Gastrocnemius medialis (tissue), 4 donors: Measurements from ENCODE around the gene RGS13. TPM values are rescaled to one million over a fixed set of nuclear protein-coding genes. Genes with fewer than 3 reads are reported as not detected.
"Not testable (repeated sequence)": the region's sequence is repeated elsewhere in the genome, so short reads cannot be mapped to it uniquely, and the experiment has no call there.

ENCODE experiments used
- ATAC-seq, 2 donors: fragments of 150-250 bp; one replicate each; pipeline ENCODE4 v1.9.1; 2016
- DNase-seq, 2 donors: peaks; one replicate each; pipeline ENCODE4 v3.0.0-alpha.2; 2019
- H3K27ac ChIP-seq, 4 donors: fragments of 200-600 bp; sonication (generic); 1 replicate in 1 of 4; 2 replicates in 3 of 4; pipeline ENCODE4 v1.5.1; 2016 to 2018; ENCODE audit warnings: mild to moderate bottlenecking in 2 of 4, moderate library complexity in 1 of 4
- H3K27me3 ChIP-seq, 3 donors: fragments of 200-600 bp; sonication (generic) in 2 of 3; 1 replicate in 1 of 3; 2 replicates in 2 of 3; pipeline versions ENCODE4 v1.5.1 to v1.6.0; 2016 to 2019; ENCODE audit warnings: mild to moderate bottlenecking in 1 of 3, moderate library complexity in 1 of 3
- H3K36me3 ChIP-seq, 2 donors: fragments of 200-600 bp; sonication (generic) in 1 of 2; one replicate each; pipeline ENCODE4 v1.5.1; 2017 to 2018
- H3K4me1 ChIP-seq, 2 donors: fragments of 200-600 bp; sonication (generic) in 1 of 2; one replicate each; pipeline ENCODE4 v1.5.1; 2016 to 2017; ENCODE audit warnings: mild to moderate bottlenecking in 2 of 2
- H3K4me3 ChIP-seq, 4 donors: fragments of 200-600 bp; sonication (generic) in 3 of 4; 1 replicate in 1 of 4; 2 replicates in 3 of 4; pipeline ENCODE4 v1.5.1; 2016 to 2019; ENCODE audit warnings: mild to moderate bottlenecking in 2 of 4
- H3K9me3 ChIP-seq, 3 donors: fragments of 200-600 bp; sonication (generic) in 2 of 3; 1 replicate in 1 of 3; 2 replicates in 2 of 3; pipeline ENCODE4 v1.5.1; 2016 to 2019
- CTCF ChIP-seq, 5 experiments: fragments of 450-650 bp in 3 of 5; fragments of 200-600 bp in 2 of 5; sonication (generic) in 2 of 5; IDR thresholded peaks in 4 of 5; conservative IDR thresholded peaks in 1 of 5; 1 replicate in 4 of 5; 2 replicates in 1 of 5; pipeline ENCODE4 v1.5.1; 2016 to 2019; ENCODE audit warnings: antibody characterized with exemption in 5 of 5, mild to moderate bottlenecking in 3 of 5, moderate library complexity in 3 of 5
- POLR2A ChIP-seq, 2 donors: fragments of 450-650 bp; IDR thresholded peaks; one replicate each; pipeline ENCODE4 v1.6.1; 2017; ENCODE audit warnings: antibody characterized with exemption in 2 of 2, mild to moderate bottlenecking in 2 of 2, moderate library complexity in 2 of 2
- in situ Hi-C, 4 donors: fragments of 200-750 bp; cut with MboI; loops; one replicate each; pipeline versions ENCODE4 v1.15.0 to v1.8.0; 2017; ENCODE audit warnings: low sequenced_read_pairs in 4 of 4
- intact Hi-C: fragments of 100-400 bp; cut with DNase I; formaldehyde crosslinking; loops from one replicate; pipeline ENCODE4 v1.15.1; 2023; ENCODE audit warnings: low total_unique reads
- total RNA-seq, 4 donors: library from RNA; depleted of rRNA; stranded (reverse); fragments of >200 nt; gene quantifications; one replicate each; pipeline versions ENCODE4 v1.1.0 to v1.2.3, GENCODE V29; 2016

The RGS13 gene
- total RNA-seq, 4 donors from 2014 or later: not detected

GRCh38 chr1:192678099-192678498 lies 42.2 kb downstream of the RGS13 start:
- in situ Hi-C loops: no loop called here

DNA sequence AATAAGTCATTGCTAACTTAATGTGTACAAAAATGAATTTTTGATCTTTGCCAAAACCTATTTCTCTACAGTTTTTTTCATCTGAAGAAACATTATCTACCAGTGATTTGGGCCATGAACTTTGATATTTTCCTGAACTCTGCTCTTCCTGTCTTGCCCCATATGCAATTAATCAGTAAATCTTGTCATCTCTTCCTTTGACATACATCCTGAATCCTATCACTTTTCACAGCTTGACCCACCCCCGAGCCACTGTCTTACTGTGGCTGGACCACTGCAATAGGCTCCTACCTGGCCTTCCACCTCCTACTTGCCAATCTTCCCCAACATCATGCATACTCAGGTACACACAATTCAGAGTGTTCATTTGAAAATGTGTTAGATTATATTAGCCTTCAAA lies 46.4 kb downstream of the RGS13 start:
- TF ChIP-seq POLR2A (IDR thresholded peaks at IDR 0.05) (no peak), CTCF (IDR thresholded peaks at IDR 0.05 in 4 of 5, conservative IDR thresholded peaks at IDR 0.05 in 1 of 5) (no peak)
- no peaks in the 10 kb centered on the region for H3K9me3 ChIP-seq
- ATAC-seq: no peak
- in situ Hi-C loops (no loop called here), intact Hi-C loops (no loop called here)
- no peak overlapping the region for H3K4me3 ChIP-seq
- no peaks in the 10 kb centered on the region for H3K36me3 ChIP-seq
- DNase-seq: no peak
- no peak overlapping the region for H3K27ac ChIP-seq
- no peaks in the 10 kb centered on the region for H3K27me3 ChIP-seq
- H3K4me1 ChIP-seq: no peaks in the 10 kb centered on the region

More at GRCh38 chr1:192678099-192678498, 42.2 kb downstream of the RGS13 start:
- no peak for TF ChIP-seq POLR2A (IDR thresholded peaks at IDR 0.05)
- TF ChIP-seq CTCF (IDR thresholded peaks at IDR 0.05 in 4 of 5, conservative IDR thresholded peaks at IDR 0.05 in 1 of 5): no peak
- Histone ChIP-seq H3K27me3 (no peaks in the 10 kb centered on the region), H3K9me3 (no peaks in the 10 kb centered on the region), H3K27ac (no peak overlapping the region), H3K4me3 (no peak overlapping the region), H3K36me3 (no peaks in the 10 kb centered on the region), H3K4me1 (no peaks in the 10 kb centered on the region)
- intact Hi-C loops: no loop called here
- DNase-seq: no peak
- no peak for ATAC-seq

DNA sequence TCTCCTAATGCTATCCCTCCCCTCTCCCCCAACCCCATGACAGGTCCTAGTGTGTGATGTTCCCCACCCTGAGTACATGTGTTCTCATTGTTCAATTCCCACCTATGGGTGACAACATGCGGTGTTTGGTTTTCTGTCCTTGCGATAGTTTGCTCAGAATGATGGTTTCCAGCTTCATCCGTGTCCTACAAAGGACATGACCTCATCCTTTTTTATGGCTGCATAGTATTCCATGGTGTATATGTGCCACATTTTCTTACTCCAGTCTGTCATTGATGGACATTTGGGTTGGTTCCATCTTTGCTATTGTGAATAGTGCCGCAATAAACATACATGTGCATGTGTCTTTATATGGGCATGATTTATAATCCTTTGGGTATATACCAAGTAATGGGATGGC lies 47.1 kb downstream of the RGS13 start:
- H3K27ac ChIP-seq, DNase-seq, H3K9me3 ChIP-seq, H3K27me3 ChIP-seq, H3K4me1 ChIP-seq, in situ Hi-C loops, ATAC-seq, H3K4me3 ChIP-seq, H3K36me3 ChIP-seq, intact Hi-C loops: not testable (repeated sequence)

- TF ChIP-seq CTCF (IDR thresholded peaks at IDR 0.05 in 4 of 5, conservative IDR thresholded peaks at IDR 0.05 in 1 of 5): no peak
- TF ChIP-seq POLR2A (IDR thresholded peaks at IDR 0.05): no peak
- no peaks in the 10 kb centered on the region for H3K27me3 ChIP-seq
- ATAC-seq: no peak
- no peaks in the 10 kb centered on the region for H3K9me3 ChIP-seq
- no peak overlapping the region for H3K4me3 ChIP-seq
- H3K36me3 ChIP-seq: no peaks in the 10 kb centered on the region
- no peaks in the 10 kb centered on the region for H3K4me1 ChIP-seq
- in situ Hi-C loops: no loop called here
- no peak overlapping the region for H3K27ac ChIP-seq
- intact Hi-C loops: no loop called here
- no peak for DNase-seq
These were observed 53.5 kb downstream of the RGS13 start for GRCh38 chr1:192689459-192689858.

- Histone ChIP-seq H3K4me3 (no peak overlapping the region), H3K4me1 (no peaks in the 10 kb centered on the region), H3K36me3 (no peaks in the 10 kb centered on the region), H3K27ac (no peak overlapping the region), H3K27me3 (no peaks in the 10 kb centered on the region), H3K9me3 (no peaks in the 10 kb centered on the region)
- in situ Hi-C loops (no loop called here), intact Hi-C loops (no loop called here)
- no peak for ATAC-seq
- no peak for TF ChIP-seq CTCF (IDR thresholded peaks at IDR 0.05 in 4 of 5, conservative IDR thresholded peaks at IDR 0.05 in 1 of 5)
- TF ChIP-seq POLR2A (IDR thresholded peaks at IDR 0.05): no peak
- DNase-seq: no peak
These were observed 55.1 kb downstream of the RGS13 start for GRCh38 chr1:192691041-192691440.
